ENCODE results near the gene NSFL1C. TPM values are rescaled to one million over a fixed set of nuclear protein-coding genes. Genes with fewer than 3 reads are reported as not detected.

NSFL1C gene
- total and polyA plus RNA-seq, 9 of the 15 experiments (the other 6 are each of a cell fraction or from before 2014, with no cell fraction given): 20.8 to 119 (median 47.0) TPM

- TF ChIP-seq HDAC1 (IDR thresholded peaks at IDR 0.05): peak in 1 of 2 experiments; percentile 46; a peak in 1 of 4 replicates
- no peak for TF ChIP-seq MED1 (CRISPR knock-in tag; IDR thresholded peaks at IDR 0.05; ENCODE audit: borderline replicate concordance)
- TF ChIP-seq HNRNPH1 (optimal IDR thresholded peaks at IDR 0.05; ENCODE audit: low read depth, low read length): no peak
- 0 out of 2 replicates have a peak, but pooled peaks have one; percentile 63 for TF ChIP-seq ZNF766 (CRISPR knock-in tag; conservative IDR thresholded peaks at IDR 0.05)
- no peak for TF ChIP-seq HMG20B (CRISPR knock-in tag; IDR thresholded peaks at IDR 0.05)
- peak in 1 of 2 experiments; percentile 11; a peak in 2 of 4 replicates for TF ChIP-seq TBL1XR1 (IDR thresholded peaks at IDR 0.05; ENCODE audit: low read length in 2 of 2)
- TF ChIP-seq LEF1 (IDR thresholded peaks at IDR 0.05): peak; percentile 76; the same call in 1 of the 2 replicates
- TF ChIP-seq ZC3H4 (CRISPR knock-in tag; IDR thresholded peaks at IDR 0.05; ENCODE audit: borderline replicate concordance): no peak
- TF ChIP-seq CEBPB (tag; IDR thresholded peaks at IDR 0.05): peak; percentile 66
- 0 out of 2 replicates have a peak, but pooled peaks have one; percentile 35 for TF ChIP-seq ZNF584 (CRISPR knock-in tag; IDR thresholded peaks at IDR 0.05; ENCODE audit: low read depth)
- TF ChIP-seq HMGN3 (IDR thresholded peaks at IDR 0.05; ENCODE audit: borderline replicate concordance, extremely low read depth, insufficient read length, low read depth, low read length): no peak
- TF ChIP-seq ZNF395 (CRISPR knock-in tag; IDR thresholded peaks at IDR 0.05): no peak
- TF ChIP-seq JUND (IDR thresholded peaks at IDR 0.05; ENCODE audit: borderline replicate concordance, low read depth, low read length): peak; percentile 47
- TF ChIP-seq JUND (tag; IDR thresholded peaks at IDR 0.05; ENCODE audit: borderline replicate concordance, low read depth, low read length): peak; percentile 30; the same call in 1 of the 3 replicates
- TF ChIP-seq, protein P1, sequence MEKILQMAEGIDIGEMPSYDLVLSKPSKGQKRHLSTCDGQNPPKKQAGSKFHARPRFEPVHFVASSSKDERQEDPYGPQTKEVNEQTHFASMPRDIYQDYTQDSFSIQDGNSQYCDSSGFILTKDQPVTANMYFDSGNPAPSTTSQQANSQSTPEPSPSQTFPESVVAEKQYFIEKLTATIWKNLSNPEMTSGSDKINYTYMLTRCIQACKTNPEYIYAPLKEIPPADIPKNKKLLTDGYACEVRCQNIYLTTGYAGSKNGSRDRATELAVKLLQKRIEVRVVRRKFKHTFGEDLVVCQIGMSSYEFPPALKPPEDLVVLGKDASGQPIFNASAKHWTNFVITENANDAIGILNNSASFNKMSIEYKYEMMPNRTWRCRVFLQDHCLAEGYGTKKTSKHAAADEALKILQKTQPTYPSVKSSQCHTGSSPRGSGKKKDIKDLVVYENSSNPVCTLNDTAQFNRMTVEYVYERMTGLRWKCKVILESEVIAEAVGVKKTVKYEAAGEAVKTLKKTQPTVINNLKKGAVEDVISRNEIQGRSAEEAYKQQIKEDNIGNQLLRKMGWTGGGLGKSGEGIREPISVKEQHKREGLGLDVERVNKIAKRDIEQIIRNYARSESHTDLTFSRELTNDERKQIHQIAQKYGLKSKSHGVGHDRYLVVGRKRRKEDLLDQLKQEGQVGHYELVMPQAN (IDR thresholded peaks at IDR 0.05; ENCODE audit: borderline replicate concordance): no peak
- TF ChIP-seq, protein P2, sequence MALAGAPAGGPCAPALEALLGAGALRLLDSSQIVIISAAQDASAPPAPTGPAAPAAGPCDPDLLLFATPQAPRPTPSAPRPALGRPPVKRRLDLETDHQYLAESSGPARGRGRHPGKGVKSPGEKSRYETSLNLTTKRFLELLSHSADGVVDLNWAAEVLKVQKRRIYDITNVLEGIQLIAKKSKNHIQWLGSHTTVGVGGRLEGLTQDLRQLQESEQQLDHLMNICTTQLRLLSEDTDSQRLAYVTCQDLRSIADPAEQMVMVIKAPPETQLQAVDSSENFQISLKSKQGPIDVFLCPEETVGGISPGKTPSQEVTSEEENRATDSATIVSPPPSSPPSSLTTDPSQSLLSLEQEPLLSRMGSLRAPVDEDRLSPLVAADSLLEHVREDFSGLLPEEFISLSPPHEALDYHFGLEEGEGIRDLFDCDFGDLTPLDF (CRISPR knock-in tag; IDR thresholded peaks at IDR 0.05): no peak
- no peak for TF ChIP-seq ZNF696 (CRISPR knock-in tag; conservative IDR thresholded peaks at IDR 0.05)
- TF ChIP-seq, protein P3, sequence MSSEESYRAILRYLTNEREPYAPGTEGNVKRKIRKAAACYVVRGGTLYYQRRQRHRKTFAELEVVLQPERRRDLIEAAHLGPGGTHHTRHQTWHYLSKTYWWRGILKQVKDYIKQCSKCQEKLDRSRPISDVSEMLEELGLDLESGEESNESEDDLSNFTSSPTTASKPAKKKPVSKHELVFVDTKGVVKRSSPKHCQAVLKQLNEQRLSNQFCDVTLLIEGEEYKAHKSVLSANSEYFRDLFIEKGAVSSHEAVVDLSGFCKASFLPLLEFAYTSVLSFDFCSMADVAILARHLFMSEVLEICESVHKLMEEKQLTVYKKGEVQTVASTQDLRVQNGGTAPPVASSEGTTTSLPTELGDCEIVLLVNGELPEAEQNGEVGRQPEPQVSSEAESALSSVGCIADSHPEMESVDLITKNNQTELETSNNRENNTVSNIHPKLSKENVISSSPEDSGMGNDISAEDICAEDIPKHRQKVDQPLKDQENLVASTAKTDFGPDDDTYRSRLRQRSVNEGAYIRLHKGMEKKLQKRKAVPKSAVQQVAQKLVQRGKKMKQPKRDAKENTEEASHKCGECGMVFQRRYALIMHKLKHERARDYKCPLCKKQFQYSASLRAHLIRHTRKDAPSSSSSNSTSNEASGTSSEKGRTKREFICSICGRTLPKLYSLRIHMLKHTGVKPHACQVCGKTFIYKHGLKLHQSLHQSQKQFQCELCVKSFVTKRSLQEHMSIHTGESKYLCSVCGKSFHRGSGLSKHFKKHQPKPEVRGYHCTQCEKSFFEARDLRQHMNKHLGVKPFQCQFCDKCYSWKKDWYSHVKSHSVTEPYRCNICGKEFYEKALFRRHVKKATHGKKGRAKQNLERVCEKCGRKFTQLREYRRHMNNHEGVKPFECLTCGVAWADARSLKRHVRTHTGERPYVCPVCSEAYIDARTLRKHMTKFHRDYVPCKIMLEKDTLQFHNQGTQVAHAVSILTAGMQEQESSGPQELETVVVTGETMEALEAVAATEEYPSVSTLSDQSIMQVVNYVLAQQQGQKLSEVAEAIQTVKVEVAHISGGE (CRISPR knock-in tag; IDR thresholded peaks at IDR 0.05): peak in 1 of 3 experiments; percentile 80; a peak in 2 of 6 replicates
Measured at GRCh38 chr20:1434571-1435336, 31.9 kb downstream of the NSFL1C start (continued).
